HS-27A (cell line): ENCODE results near the gene BCAM.

ENCODE experiments used
- DNase-seq: peaks from one replicate; pipeline ENCODE4 v3.0.0-alpha.2; 2012; ENCODE audit warnings: low read depth, missing footprints

The BCAM gene

GRCh38 chr19:44792281-44792680, 16.6 kb upstream of the BCAM start:
- DNase-seq = no peak

GRCh38 chr19:44794610-44795009, 14.3 kb upstream of the BCAM start:
- DNase-seq = no peak

- no peak for DNase-seq
Measured at GRCh38 chr19:44795398-44795987, 13.4 kb upstream of the BCAM start.

GRCh38 chr19:44796701-44797115, 12.2 kb upstream of the BCAM start:
- DNase-seq = no peak

GRCh38 chr19:44799627-44800346, 9.1 kb upstream of the BCAM start:
- no peak for DNase-seq

GRCh38 chr19:44800461-44800860, 8.4 kb upstream of the BCAM start:
- DNase-seq = peak; percentile 70

GRCh38 chr19:44803442-44804428, 5.2 kb upstream of the BCAM start:
- DNase-seq = no peak

GRCh38 chr19:44806291-44806690, 2.6 kb upstream of the BCAM start:
- no peak for DNase-seq

- no peak for DNase-seq
Measured at GRCh38 chr19:44807162-44807561, 1.7 kb upstream of the BCAM start.

- peak; percentile 56 for DNase-seq
Measured at GRCh38 chr19:44807652-44808462, 1.0 kb upstream of the BCAM start.

- no peak for DNase-seq
Measured at GRCh38 chr19:44809577-44810233, 802 bp downstream of the BCAM start.

GRCh38 chr19:44810234-44811121, 1.6 kb downstream of the BCAM start:
- no peak for DNase-seq

GRCh38 chr19:44811122-44811419, 2.2 kb downstream of the BCAM start:
- no peak for DNase-seq

GRCh38 chr19:44812142-44812718, 3.3 kb downstream of the BCAM start:
- no peak for DNase-seq

- no peak for DNase-seq
Measured at GRCh38 chr19:44813070-44813840, 4.4 kb downstream of the BCAM start.

- DNase-seq = no peak
Measured at GRCh38 chr19:44813841-44814470, 5.1 kb downstream of the BCAM start.

- DNase-seq = no peak
Measured at GRCh38 chr19:44814517-44814916, 5.6 kb downstream of the BCAM start.

- DNase-seq = no peak
Measured at GRCh38 chr19:44816301-44816700, 7.4 kb downstream of the BCAM start.
